Loucy (cell line): Measurements from ENCODE around the gene PXN.

Source experiments
- H2AFZ ChIP-seq: fragments of 200-600 bp; sonication (generic); 2 replicates; pipeline ENCODE4 v1.6.0; 2016; ENCODE audit warnings: antibody characterized with exemption, mild to moderate bottlenecking, low read length, moderate library complexity
- H3F3A ChIP-seq: fragments of 200-600 bp; 2 replicates; pipeline ENCODE4 v1.6.0; 2016; ENCODE audit warnings: antibody characterized with exemption, low read depth, mild to moderate bottlenecking
- H3K27me3 ChIP-seq: fragments of 200-600 bp; sonication (generic); 2 replicates; pipeline ENCODE4 v1.6.1; 2014; ENCODE audit warnings: low read length, mild to moderate bottlenecking; ENCODE audit not compliant: insufficient read depth, poor library complexity, severe bottlenecking
- H3K36me3 ChIP-seq: fragments of 200-600 bp; sonication (generic); 2 replicates; pipeline ENCODE4 v1.6.1; 2016; ENCODE audit warnings: low read length; ENCODE audit not compliant: insufficient read depth
- H3K4me1 ChIP-seq: fragments of 200-600 bp; sonication (generic); 2 replicates; pipeline ENCODE4 v1.5.1; 2014; ENCODE audit warnings: low read length, mild to moderate bottlenecking; ENCODE audit not compliant: insufficient read depth, poor library complexity, severe bottlenecking
- H3K4me2 ChIP-seq: fragments of 200-600 bp; sonication (generic); 2 replicates; pipeline ENCODE4 v1.6.0; 2014; ENCODE audit warnings: antibody characterized with exemption, low read length, low read depth, mild to moderate bottlenecking; ENCODE audit not compliant: poor library complexity, severe bottlenecking
- H3K4me3 ChIP-seq: fragments of 200-600 bp; sonication (generic); 2 replicates; pipeline ENCODE4 v1.5.1; 2014; ENCODE audit warnings: low read length, mild to moderate bottlenecking, mixed read lengths; ENCODE audit not compliant: poor library complexity, severe bottlenecking
- H3K79me2 ChIP-seq: fragments of 200-600 bp; sonication (generic); 2 replicates; pipeline ENCODE4 v1.6.1; 2014; ENCODE audit warnings: low read length; ENCODE audit not compliant: insufficient read depth
- H3K9ac ChIP-seq: fragments of 200-600 bp; sonication (generic); 2 replicates; pipeline ENCODE4 v1.6.0; 2014; ENCODE audit warnings: mild to moderate bottlenecking, low read depth, low read length, moderate library complexity; ENCODE audit not compliant: poor library complexity, severe bottlenecking
- H3K9me2 ChIP-seq: fragments of 200-600 bp; sonication (generic); replicated peaks from 2 replicates; pipeline ENCODE4 v1.6.1; 2016; ENCODE audit warnings: low read depth, low read length, mixed read lengths
- H3K9me3 ChIP-seq: fragments of 200-600 bp; sonication (generic); 2 replicates; pipeline ENCODE4 v1.6.1; 2014; ENCODE audit warnings: mild to moderate bottlenecking, antibody characterized with exemption, low read length, low read depth; ENCODE audit not compliant: insufficient read depth
- H4K20me1 ChIP-seq: fragments of 200-600 bp; sonication (generic); 2 replicates; pipeline ENCODE4 v1.6.0; 2014; ENCODE audit warnings: antibody characterized with exemption, low read length, mild to moderate bottlenecking; ENCODE audit not compliant: insufficient read depth, poor library complexity, severe bottlenecking
- CTCF ChIP-seq: fragments of 200-600 bp; sonication (generic); conservative IDR thresholded peaks from 2 replicates; pipeline ENCODE4 v1.5.1; 2014; ENCODE audit warnings: mild to moderate bottlenecking, antibody characterized with exemption, low read length
- EZH2phosphoT487 ChIP-seq: fragments of 200-600 bp; IDR thresholded peaks from 2 replicates; pipeline ENCODE4 v1.6.1; 2018; ENCODE audit warnings: antibody characterized with exemption, mild to moderate bottlenecking, moderate library complexity, borderline replicate concordance

PXN gene

GRCh38 chr12:120167529-120168095, 97.9 kb downstream of the PXN start:
- TF ChIP-seq EZH2phosphoT487 (no peak), CTCF (no peak)
- no peak overlapping the region for H3K4me3 ChIP-seq
- no peaks in the 10 kb centered on the region for H3K4me1 ChIP-seq
- no peak overlapping the region for H3K4me2 ChIP-seq
- no peak overlapping the region for H3K9ac ChIP-seq
- H3K9me3 ChIP-seq, result no peaks in the 10 kb centered on the region
- H3K27me3 ChIP-seq, result no peaks in the 10 kb centered on the region
- H3K9me2 ChIP-seq, result no peaks in the 10 kb centered on the region
- no peaks in the 10 kb centered on the region for H3K79me2 ChIP-seq
- H4K20me1 ChIP-seq, result no peaks in the 10 kb centered on the region
- H3F3A ChIP-seq, result no peaks in the 10 kb centered on the region
- no peak overlapping the region for H2AFZ ChIP-seq
- H3K36me3 ChIP-seq, result peaks cover 66% of the 10 kb centered on the region; the same call in 1 of the 2 replicates

- Histone ChIP-seq H3K79me2 (no peaks in the 10 kb centered on the region), H3K9ac (no peak overlapping the region), H3K4me1 (no peaks in the 10 kb centered on the region), H3K9me2 (no peaks in the 10 kb centered on the region), H3K9me3 (no peaks in the 10 kb centered on the region), H3K27me3 (no peaks in the 10 kb centered on the region), H3K4me2 (no peak overlapping the region), H4K20me1 (no peaks in the 10 kb centered on the region), H3K36me3 (peaks cover 75% of the 10 kb centered on the region; the same call in 1 of the 2 replicates), H2AFZ (no peak overlapping the region), H3F3A (no peaks in the 10 kb centered on the region), H3K4me3 (no peak overlapping the region)
- TF ChIP-seq CTCF (no peak), EZH2phosphoT487 (no peak)
Observed at GRCh38 chr12:120164293-120164692, 101.2 kb downstream of the PXN start.

- H3K27me3 ChIP-seq, result no peaks in the 10 kb centered on the region
- no peaks in the 10 kb centered on the region for H3K9me2 ChIP-seq
- no peak overlapping the region for H3K9ac ChIP-seq
- H3K4me3 ChIP-seq, result no peak overlapping the region
- no peak overlapping the region for H3K4me2 ChIP-seq
- TF ChIP-seq CTCF, result no peak
- H3K9me3 ChIP-seq, result no peaks in the 10 kb centered on the region
- H4K20me1 ChIP-seq, result no peaks in the 10 kb centered on the region
- no peak overlapping the region for H2AFZ ChIP-seq
- H3F3A ChIP-seq, result no peaks in the 10 kb centered on the region
- H3K4me1 ChIP-seq, result no peaks in the 10 kb centered on the region
- H3K36me3 ChIP-seq, result peaks cover 72% of the 10 kb centered on the region; the same call in 1 of the 2 replicates
- no peaks in the 10 kb centered on the region for H3K79me2 ChIP-seq
Observed at GRCh38 chr12:120162763-120163162, 102.8 kb downstream of the PXN start.
